ENCODE data around the gene XPC.
"Not testable (repeated sequence)": the region's sequence is repeated elsewhere in the genome, so short reads cannot be mapped to it uniquely, and the experiment has no call there.

Gene XPC

GRCh38 chr3:14178247-14179113 lies at the start of gene XPC, which contains the start of gene LSM3:
Gene XPC (minus strand): TSS chr3:14178601. CDS start chr3:14178568, 33 bp downstream.
Gene LSM3 (plus strand): TSS chr3:14178817. CDS start chr3:14178861, 44 bp downstream.
- peak; percentile 96 for DNase-seq (ENCODE audit: low read depth)
- peak within 1 kb of the TSS; percentile 92 for H3K4me3 ChIP-seq (ENCODE audit: low read depth, low read length)

- no peak overlapping the region for H3K4me3 ChIP-seq (ENCODE audit: low read depth, low read length)
- no peak for DNase-seq (ENCODE audit: low read depth)
Observed at GRCh38 chr3:14227856-14228255, 49.5 kb upstream of the XPC start.

GRCh38 chr3:14226351-14226750 lies 48.0 kb upstream of the XPC start:
- not testable (repeated sequence) for H3K4me3 ChIP-seq (ENCODE audit: low read depth, low read length); DNase-seq (ENCODE audit: low read depth)

- no peak for DNase-seq (ENCODE audit: low read depth)
- H3K4me3 ChIP-seq (ENCODE audit: low read depth, low read length), result no peak overlapping the region
Observed at GRCh38 chr3:14225421-14225820, 47.0 kb upstream of the XPC start.

GRCh38 chr3:14224895-14225294 lies 46.5 kb upstream of the XPC start:
- DNase-seq (ENCODE audit: low read depth), result no peak
- no peak overlapping the region for H3K4me3 ChIP-seq (ENCODE audit: low read depth, low read length)

- DNase-seq (ENCODE audit: low read depth), result no peak
Observed at GRCh38 chr3:14223595-14223994, 45.2 kb upstream of the XPC start.

GRCh38 chr3:14222900-14223594 lies 44.6 kb upstream of the XPC start:
- no peak for DNase-seq (ENCODE audit: low read depth)

More at GRCh38 chr3:14223595-14223994, 45.2 kb upstream of the XPC start:
- no peak overlapping the region for H3K4me3 ChIP-seq (ENCODE audit: low read depth, low read length)

GRCh38 chr3:14222457-14222856 lies 44.1 kb upstream of the XPC start:
- H3K4me3 ChIP-seq (ENCODE audit: low read depth, low read length), result no peak overlapping the region
- DNase-seq (ENCODE audit: low read depth), result no peak

More at GRCh38 chr3:14222900-14223594, 44.6 kb upstream of the XPC start:
- no peak overlapping the region for H3K4me3 ChIP-seq (ENCODE audit: low read depth, low read length)

GRCh38 chr3:14221902-14222301 lies 43.5 kb upstream of the XPC start:
- H3K4me3 ChIP-seq (ENCODE audit: low read depth, low read length), result no peak overlapping the region
- no peak for DNase-seq (ENCODE audit: low read depth)

GRCh38 chr3:14220933-14221332 lies 42.5 kb upstream of the XPC start:
- no peak for DNase-seq (ENCODE audit: low read depth)

GRCh38 chr3:14218355-14218754 lies 40.0 kb upstream of the XPC start:
- H3K4me3 ChIP-seq (ENCODE audit: low read depth, low read length), result no peak overlapping the region
- DNase-seq (ENCODE audit: low read depth), result no peak

More at GRCh38 chr3:14220933-14221332, 42.5 kb upstream of the XPC start:
- H3K4me3 ChIP-seq (ENCODE audit: low read depth, low read length), result no peak overlapping the region

GRCh38 chr3:14216257-14217048 lies 38.1 kb upstream of the XPC start:
- peak overlapping the region; percentile 36 for H3K4me3 ChIP-seq (ENCODE audit: low read depth, low read length)
- no peak for DNase-seq (ENCODE audit: low read depth)

- DNase-seq (ENCODE audit: low read depth), result no peak
- no peak overlapping the region for H3K4me3 ChIP-seq (ENCODE audit: low read depth, low read length)
Observed at GRCh38 chr3:14214764-14215163, 36.4 kb upstream of the XPC start.

GRCh38 chr3:14213066-14213774 lies 34.8 kb upstream of the XPC start:
- DNase-seq (ENCODE audit: low read depth), result no peak
- no peak overlapping the region for H3K4me3 ChIP-seq (ENCODE audit: low read depth, low read length)

- H3K4me3 ChIP-seq (ENCODE audit: low read depth, low read length), result no peak overlapping the region
- no peak for DNase-seq (ENCODE audit: low read depth)
Observed at GRCh38 chr3:14212032-14212431, 33.6 kb upstream of the XPC start.

GRCh38 chr3:14211621-14212020 lies 33.2 kb upstream of the XPC start:
- DNase-seq (ENCODE audit: low read depth), result no peak
- H3K4me3 ChIP-seq (ENCODE audit: low read depth, low read length), result no peak overlapping the region

GRCh38 chr3:14210843-14211594 lies 32.6 kb upstream of the XPC start:
- peak; percentile 79 for DNase-seq (ENCODE audit: low read depth)

GRCh38 chr3:14210290-14210688 lies 31.9 kb upstream of the XPC start:
- H3K4me3 ChIP-seq (ENCODE audit: low read depth, low read length), result no peak overlapping the region
- no peak for DNase-seq (ENCODE audit: low read depth)

More at GRCh38 chr3:14210843-14211594, 32.6 kb upstream of the XPC start:
- no peak overlapping the region for H3K4me3 ChIP-seq (ENCODE audit: low read depth, low read length)

Data from skeletal muscle cell (primary cell).